CD1c-positive myeloid dendritic cell (primary cell): Measurements from ENCODE around the gene LRP1B.

ENCODE experiments used
- DNase-seq: peaks from one replicate; pipeline ENCODE4 v3.0.0-alpha.2; 2016; ENCODE audit errors: extremely low spot score

Gene LRP1B

GRCh38 chr2:141767691-141768090 is 363.1 kb downstream of the LRP1B start:
- no peak for DNase-seq

DNA sequence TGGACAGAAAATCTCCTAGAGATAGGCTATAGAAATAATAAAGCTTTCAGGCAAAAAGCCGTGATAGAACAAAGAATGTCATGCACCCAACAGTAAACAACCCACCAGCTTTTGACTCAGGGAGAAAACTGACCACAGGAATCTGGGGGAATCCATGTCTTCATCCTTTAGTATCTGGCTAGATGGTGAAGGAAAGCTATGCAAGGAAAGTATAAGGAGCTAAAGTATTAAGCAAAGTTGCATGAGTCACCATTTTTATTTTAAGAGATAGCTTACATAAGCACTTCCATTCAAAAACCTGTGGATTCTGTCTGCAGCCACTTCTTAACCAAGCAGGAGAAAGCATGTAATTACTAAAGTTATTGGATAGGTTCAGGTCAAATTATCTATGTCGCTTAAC is 363.8 kb downstream of the LRP1B start:
- no peak for DNase-seq

DNA sequence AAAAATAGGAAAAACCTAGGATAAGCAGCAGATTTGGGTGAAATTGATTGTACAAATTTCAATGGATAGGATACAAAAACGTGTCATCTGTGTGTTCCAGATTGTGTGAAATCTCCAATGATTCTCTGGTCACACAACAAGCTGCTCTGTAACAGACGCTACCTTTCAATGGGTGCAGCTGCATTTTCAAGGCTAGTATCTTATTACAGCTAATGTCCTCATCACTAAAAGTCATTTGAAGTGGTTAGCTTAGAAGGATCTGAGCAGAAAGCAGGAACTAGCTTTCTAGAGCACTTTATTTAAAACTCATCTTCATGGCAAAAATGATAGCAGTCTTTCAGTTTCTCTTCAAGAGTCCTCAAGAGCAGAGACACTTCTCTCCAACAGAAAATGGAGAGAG is 364.6 kb downstream of the LRP1B start:
- no peak for DNase-seq

DNA sequence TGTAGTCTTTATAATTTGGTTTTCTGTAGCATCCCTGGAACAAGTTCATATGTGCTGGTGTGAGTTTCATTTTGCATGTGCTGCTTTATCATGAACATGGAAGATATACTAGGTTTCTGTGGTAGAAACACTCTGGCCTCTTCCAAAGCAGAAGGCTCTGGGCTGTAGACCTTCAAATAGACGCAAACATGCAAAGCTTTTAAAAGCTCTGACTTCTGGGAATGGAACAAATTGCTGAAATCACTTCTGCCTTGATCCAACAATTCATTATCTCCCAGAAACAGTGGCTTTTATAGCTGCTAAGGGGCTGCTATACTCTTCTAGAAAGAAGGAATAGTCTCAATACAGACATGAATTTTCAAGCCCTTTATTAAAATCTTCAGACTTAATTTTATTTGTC is 382.2 kb downstream of the LRP1B start:
- DNase-seq, result no peak

GRCh38 chr2:141741652-141742051 is 389.2 kb downstream of the LRP1B start:
- no peak for DNase-seq

- no peak for DNase-seq
Observed at GRCh38 chr2:141737492-141738255, 393.1 kb downstream of the LRP1B start.

DNA sequence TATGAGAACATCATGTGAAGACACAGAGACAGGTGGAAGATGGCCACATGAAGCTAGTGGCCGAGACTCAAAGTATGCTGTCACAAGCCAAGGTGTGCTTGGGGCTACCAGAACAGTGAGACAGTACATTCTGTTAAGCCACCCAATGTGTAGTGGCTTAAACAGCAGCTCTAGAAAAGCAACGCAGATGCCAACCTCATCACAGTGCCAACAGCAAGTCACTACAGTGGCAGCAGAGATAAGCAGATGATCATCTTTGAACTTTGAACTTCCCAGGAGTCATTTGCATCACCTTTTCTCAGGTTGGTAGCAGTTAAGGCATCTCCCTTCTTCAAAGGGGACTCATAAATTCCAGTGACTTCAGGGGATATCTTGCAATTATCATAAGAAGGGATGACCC is 394.4 kb downstream of the LRP1B start:
- no peak for DNase-seq

DNA sequence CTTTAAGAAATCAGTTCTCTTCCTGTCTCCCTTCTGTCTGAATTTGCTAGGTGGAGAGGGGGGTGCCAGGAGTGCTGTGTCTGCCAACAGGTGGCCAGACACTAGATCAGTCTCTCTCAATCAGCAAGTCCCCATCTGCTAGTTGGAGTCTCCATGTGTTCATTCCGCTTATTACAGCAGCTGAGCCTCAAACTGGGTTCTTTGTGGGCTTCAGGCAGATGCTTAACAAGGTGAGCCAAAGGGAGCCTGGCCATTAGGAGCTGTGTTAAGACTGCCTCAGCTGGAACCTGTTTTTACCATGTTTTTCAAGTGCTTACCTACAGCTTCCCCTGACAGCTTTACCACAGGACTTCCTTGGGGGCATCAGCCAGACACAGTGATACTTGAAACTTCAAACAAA is 401.9 kb downstream of the LRP1B start:
- no peak for DNase-seq

- DNase-seq, result no peak
Observed at GRCh38 chr2:141728142-141728541, 402.7 kb downstream of the LRP1B start.

DNA sequence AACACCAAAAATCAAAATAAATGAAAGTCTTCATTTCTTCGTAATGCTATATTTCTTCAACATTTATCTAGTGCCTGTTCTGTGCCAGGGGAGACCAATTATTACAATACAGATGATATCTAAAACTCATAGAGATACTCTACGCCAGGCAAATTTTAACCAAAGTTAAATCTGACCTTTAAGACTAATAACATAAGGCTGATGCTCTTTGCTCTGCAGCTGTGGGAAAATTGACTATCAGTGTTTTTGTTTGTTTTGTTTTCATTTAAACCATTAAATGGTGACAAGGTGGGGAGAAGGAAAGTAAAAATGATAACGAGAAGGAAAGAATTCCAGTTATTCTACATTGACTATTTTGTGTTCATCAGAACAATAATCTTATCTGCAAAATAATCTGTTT is 406.4 kb downstream of the LRP1B start:
- no peak for DNase-seq

DNA sequence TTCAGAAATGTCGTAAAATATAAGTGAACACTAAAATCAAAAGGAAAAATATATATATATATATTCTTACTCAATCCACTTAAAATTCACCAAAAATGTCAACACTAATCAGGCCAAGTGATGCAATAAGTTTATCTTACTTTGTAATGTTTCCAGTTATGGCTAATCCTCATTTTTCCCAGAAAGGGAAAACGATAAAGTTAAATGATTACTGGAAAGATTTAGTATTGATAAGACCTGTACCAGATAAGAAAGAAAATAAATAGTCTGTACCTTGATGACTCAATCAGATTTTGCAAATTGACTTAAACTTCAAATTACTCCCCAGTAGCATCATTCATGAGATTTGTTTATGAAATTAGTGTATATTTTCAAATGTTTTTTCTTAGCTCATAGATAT is 407.0 kb downstream of the LRP1B start:
- DNase-seq, result no peak

DNA sequence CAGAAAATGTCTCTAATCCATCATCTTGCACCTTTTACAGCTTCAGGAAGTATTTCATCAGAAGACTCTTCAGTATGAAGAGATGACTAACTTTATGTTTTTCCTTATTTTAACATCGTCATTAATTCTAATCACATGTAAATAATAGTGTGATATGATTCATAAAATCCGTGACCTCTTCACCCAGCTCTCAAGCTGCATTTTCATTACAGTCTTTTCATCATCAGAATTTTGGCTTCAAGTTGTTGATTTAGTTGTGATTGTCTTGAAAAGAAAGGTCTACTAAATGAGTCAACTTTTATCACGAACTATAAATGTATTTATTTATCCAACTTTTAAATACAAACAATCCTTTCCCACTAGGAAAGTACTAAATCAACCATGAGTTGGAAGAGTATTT is 410.3 kb downstream of the LRP1B start:
- DNase-seq, result no peak

DNA sequence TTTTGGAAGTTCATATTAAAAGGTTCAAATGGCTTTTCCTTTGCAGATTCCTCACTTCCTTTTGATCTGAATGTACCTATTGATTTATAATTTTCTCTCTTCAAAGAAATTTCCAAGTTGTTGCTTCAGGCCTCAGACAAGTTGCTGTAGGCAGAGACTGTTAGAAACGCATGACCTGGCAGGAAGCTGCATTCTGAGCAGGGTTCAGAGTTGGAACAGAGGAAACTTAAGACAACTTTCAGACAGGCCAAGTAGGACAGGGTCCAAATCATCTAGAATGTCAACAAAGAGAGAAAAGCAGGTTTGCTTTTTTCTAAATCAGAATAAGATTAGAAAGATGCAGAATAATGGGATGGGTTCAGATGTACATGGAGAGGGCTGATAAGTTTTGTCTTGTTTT is 416.3 kb downstream of the LRP1B start:
- no peak for DNase-seq

GRCh38 chr2:141711627-141712026 is 419.2 kb downstream of the LRP1B start:
- DNase-seq, result no peak

DNA sequence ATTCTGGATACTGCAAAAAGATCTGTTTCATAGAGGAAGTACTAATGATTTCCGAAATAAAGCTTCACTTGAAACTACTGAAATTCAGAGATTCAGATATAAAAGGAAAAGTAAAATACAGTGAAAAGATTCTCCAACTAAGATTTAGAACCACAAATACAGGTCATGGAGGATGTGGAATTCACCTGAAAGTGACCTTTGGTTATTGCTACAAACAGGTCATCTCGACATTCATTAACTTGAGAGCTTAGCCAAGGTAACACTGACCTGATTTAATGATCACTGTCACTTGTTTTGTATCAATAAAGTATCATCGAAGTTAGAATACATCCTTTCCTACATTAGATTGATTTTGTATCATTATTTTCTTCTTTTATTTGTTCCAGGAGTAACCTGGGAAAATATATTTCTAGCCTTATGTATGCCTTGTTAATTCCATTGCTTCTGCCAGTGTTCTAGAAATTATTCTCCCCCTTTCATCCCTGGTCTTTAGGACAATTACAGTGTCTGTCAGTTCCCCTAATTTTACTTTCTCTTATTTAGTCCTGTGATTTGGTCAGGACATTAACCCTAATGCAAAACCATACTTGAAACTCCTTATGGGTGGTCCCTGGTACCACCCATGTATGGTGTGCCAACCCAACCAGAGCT is 420.1 kb downstream of the LRP1B start:
- DNase-seq, result no peak

DNA sequence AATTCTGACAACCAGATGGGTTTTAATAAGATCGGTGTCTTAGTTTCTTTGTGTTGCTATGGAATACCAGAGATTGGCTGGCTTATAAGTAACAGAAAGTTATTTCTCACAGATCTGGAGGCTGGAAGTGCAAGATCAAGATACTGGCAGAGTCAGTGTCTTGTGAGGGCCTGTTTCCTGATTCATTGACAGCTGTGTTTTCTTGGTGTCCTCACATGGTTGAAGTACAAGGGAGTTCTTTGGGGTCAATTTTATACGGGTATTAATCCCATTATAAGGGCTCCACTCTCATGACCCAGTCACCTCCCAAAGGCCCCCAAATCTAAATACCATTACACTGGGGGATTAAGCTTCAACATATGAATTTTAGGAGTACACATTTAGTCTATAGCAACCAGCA is 421.1 kb downstream of the LRP1B start:
- DNase-seq, result no peak

- DNase-seq, result no peak
Observed at GRCh38 chr2:141707486-141707885, 423.3 kb downstream of the LRP1B start.

DNA sequence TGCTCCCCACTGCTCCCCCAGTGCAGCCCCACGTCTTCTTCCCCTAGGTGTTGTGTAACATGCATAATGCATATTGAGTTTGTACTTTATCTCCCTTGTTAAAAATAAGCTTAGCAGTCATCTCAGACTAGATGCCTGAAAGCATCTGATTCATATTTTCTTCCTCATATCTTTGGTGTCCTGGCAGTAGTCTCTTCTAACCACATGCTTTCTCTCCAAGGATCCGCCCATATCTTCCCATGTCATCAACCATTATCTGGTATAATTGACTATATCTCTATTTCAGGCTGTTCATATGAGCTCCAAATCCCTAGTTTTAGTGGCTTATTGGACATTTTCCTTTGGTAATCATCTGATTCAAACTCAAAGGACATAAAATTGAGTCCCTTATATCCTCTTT is 426.3 kb downstream of the LRP1B start:
- DNase-seq, result no peak

- no peak for DNase-seq
Observed at GRCh38 chr2:141703501-141703900, 427.3 kb downstream of the LRP1B start.

GRCh38 chr2:141701618-141702017 is 429.2 kb downstream of the LRP1B start:
- no peak for DNase-seq

DNA sequence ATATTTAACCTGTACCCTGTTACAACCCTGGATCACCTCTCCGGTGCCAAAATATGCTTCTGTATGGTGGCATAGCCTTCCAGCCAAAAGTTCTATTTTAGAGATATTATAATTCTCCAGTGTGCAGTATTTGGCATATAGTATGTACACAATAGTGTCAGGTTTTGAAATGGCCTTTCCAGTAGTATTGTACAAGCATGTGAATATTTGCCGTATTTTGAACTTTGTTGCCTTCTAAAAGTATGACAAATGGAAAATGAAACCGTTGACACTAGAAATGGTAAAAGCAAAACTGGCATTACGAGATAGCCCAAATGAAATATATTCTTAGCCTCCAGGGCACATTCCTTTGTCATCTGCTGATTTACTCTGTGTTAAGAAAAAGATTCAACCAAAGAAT is 431.2 kb downstream of the LRP1B start:
- no peak for DNase-seq

- DNase-seq, result no peak
Observed at GRCh38 chr2:141698500-141698899, 432.3 kb downstream of the LRP1B start.

DNA sequence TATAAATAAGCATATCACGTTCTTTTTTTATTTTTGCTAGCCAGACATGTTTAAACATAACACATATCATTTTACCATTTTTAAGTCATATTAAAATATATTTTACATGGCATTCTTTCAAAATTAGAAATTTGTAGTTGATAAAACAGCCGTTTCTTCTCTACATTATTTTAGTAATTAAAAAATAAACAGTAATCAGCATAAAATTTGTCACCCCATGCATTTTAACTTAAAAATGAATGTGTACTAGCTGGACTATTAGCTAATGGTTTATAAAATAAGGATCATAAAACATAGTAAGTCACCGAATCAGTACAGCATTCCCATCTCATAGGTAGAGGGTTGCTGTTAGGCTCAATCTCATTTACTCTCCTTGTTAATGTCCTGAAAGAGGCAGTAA is 433.8 kb downstream of the LRP1B start:
- DNase-seq, result no peak

DNA sequence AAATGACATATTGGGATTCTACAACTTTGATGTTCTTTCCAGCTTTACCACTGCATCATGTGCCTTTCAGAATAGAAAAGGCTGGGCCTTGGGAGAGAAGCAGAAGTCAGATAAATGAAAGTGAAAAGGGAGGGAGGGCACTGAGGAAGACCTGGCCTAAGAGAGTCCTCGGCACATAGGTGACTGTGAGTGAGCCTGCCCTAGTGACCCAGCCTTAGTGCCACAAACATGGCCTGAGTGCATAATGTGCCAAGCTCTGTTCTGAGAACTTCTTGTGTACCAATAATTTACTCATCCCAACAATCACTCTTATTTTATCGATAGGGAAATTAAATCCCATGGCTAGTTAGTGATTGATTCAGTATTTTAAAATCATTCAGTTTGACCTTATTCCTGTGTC is 436.6 kb downstream of the LRP1B start:
- DNase-seq, result no peak
